Measurements from ENCODE around the gene GTPBP1. TPM values are rescaled to one million over a fixed set of nuclear protein-coding genes. Genes with fewer than 3 reads are reported as not detected.

GTPBP1 gene
- total RNA-seq, 2 experiments from 2014 or later: 51.1 to 95.0 TPM

DNA sequence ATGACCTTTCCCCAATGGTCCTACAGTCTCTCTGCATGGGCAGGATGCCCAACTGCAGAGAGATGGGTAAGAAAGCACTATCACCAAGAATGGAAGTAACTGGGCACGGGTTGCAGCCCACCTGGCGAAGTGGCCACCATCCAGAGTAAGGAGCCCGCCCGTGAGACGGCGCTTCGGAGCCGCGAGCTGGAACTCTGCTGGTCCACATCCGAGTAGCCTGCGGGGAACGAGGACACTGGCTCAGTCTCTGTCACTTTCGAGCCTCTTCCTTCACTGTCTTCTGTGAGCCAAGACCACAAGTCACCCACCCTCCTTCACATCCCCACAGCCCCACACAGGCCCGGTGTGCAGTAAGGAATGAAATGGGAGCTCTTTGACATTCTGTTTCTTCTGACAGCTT, 44.4 kb downstream of the GTPBP1 start:
- Histone ChIP-seq H3K4me1 (ENCODE audit: insufficient read depth, low read length, poor library complexity, severe bottlenecking) (peaks cover 31% of the 10 kb centered on the region), H3K36me3 (ENCODE audit: insufficient read depth, low read length) (peaks cover 72% of the 10 kb centered on the region), H3K9me2 (ENCODE audit: insufficient read depth, low read length) (no peaks in the 10 kb centered on the region), H3K27ac (ENCODE audit: low read depth, low read length, poor library complexity, severe bottlenecking) (no peak overlapping the region), H4K20me1 (ENCODE audit: insufficient read depth, low read length) (0 out of 2 replicates have a peak, but pooled peaks cover 4% of the 10 kb centered on the region), H3K4me3 (ENCODE audit: low read depth, low read length, poor library complexity, severe bottlenecking) (no peak overlapping the region), H3K4me2 (ENCODE audit: low read length) (no peak overlapping the region), H3K9me3 (ENCODE audit: low read length) (no peaks in the 10 kb centered on the region), H3K79me2 (ENCODE audit: insufficient read depth, low read depth, low read length) (peaks cover 6% of the 10 kb centered on the region; the same call in 1 of the 2 replicates), H2AFZ (ENCODE audit: low read length) (no peak overlapping the region)
- no peak for TF ChIP-seq EZH2phosphoT487 (IDR thresholded peaks at IDR 0.05; ENCODE audit: borderline replicate concordance, low read depth, low read length)
- TF ChIP-seq, protein P1, sequence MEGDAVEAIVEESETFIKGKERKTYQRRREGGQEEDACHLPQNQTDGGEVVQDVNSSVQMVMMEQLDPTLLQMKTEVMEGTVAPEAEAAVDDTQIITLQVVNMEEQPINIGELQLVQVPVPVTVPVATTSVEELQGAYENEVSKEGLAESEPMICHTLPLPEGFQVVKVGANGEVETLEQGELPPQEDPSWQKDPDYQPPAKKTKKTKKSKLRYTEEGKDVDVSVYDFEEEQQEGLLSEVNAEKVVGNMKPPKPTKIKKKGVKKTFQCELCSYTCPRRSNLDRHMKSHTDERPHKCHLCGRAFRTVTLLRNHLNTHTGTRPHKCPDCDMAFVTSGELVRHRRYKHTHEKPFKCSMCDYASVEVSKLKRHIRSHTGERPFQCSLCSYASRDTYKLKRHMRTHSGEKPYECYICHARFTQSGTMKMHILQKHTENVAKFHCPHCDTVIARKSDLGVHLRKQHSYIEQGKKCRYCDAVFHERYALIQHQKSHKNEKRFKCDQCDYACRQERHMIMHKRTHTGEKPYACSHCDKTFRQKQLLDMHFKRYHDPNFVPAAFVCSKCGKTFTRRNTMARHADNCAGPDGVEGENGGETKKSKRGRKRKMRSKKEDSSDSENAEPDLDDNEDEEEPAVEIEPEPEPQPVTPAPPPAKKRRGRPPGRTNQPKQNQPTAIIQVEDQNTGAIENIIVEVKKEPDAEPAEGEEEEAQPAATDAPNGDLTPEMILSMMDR (conservative IDR thresholded peaks at IDR 0.05; ENCODE audit: low read length): no peak
- POLR2A ChIA-PET: no interaction called here
- BruUV-seq (replicated peaks): no TSS peak
- no peak for DNase-seq (ENCODE audit: low spot score)
- CTCF ChIA-PET (ENCODE audit: unreplicated experiment): no interaction called here
- intact Hi-C loops (cut with micrococcal nuclease; ENCODE audit: unreplicated experiment): loop anchor here (10.0 kb wide), 1 partner anchor 695 kb away; no protein-coding TSS in a partner anchor

DNA sequence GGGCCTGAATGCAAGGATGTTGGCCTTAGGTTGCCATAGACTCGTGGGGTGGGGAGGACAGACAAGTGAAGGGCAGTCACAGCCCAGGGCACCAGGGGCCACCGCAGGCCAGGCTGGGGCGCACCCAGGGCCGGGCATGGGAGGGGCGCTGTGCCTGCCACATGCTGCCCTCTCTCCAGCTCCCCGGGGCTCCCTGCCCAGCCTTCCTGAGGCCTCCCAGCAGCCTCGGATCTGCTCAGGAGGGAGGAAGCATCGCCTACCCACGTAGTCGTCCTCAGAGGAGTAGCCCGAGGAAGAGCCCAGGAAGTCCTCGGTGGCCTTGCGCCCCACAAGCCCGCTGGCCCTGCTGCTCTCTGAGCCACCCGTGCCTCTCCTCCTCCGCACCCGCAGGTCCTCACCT, 44.9 kb downstream of the GTPBP1 start:
- H3K4me1 ChIP-seq (ENCODE audit: insufficient read depth, low read length, poor library complexity, severe bottlenecking): peaks cover 31% of the 10 kb centered on the region
- H3K9me3 ChIP-seq (ENCODE audit: low read length): no peaks in the 10 kb centered on the region
- no TSS peak for BruUV-seq (replicated peaks)
- TF ChIP-seq, protein P1 (conservative IDR thresholded peaks at IDR 0.05; ENCODE audit: low read length): no peak
- TF ChIP-seq EZH2phosphoT487 (IDR thresholded peaks at IDR 0.05; ENCODE audit: borderline replicate concordance, low read depth, low read length): no peak
- H3K36me3 ChIP-seq (ENCODE audit: insufficient read depth, low read length): peaks cover 67% of the 10 kb centered on the region
- no peak overlapping the region for H3K27ac ChIP-seq (ENCODE audit: low read depth, low read length, poor library complexity, severe bottlenecking)
- CTCF ChIA-PET (ENCODE audit: unreplicated experiment): no interaction called here
- H3K79me2 ChIP-seq (ENCODE audit: insufficient read depth, low read depth, low read length): peaks cover 6% of the 10 kb centered on the region; the same call in 1 of the 2 replicates
- no peak overlapping the region for H2AFZ ChIP-seq (ENCODE audit: low read length)
- POLR2A ChIA-PET: no interaction called here
- no peak overlapping the region for H3K4me2 ChIP-seq (ENCODE audit: low read length)
- 0 out of 2 replicates have a peak, but pooled peaks cover 4% of the 10 kb centered on the region for H4K20me1 ChIP-seq (ENCODE audit: insufficient read depth, low read length)
- DNase-seq (ENCODE audit: low spot score): no peak
- H3K9me2 ChIP-seq (ENCODE audit: insufficient read depth, low read length): no peaks in the 10 kb centered on the region
- no peak overlapping the region for H3K4me3 ChIP-seq (ENCODE audit: low read depth, low read length, poor library complexity, severe bottlenecking)
- intact Hi-C loops (cut with micrococcal nuclease; ENCODE audit: unreplicated experiment): loop anchor here (10.0 kb wide), 1 partner anchor 694 kb away; no protein-coding TSS in a partner anchor

DNA sequence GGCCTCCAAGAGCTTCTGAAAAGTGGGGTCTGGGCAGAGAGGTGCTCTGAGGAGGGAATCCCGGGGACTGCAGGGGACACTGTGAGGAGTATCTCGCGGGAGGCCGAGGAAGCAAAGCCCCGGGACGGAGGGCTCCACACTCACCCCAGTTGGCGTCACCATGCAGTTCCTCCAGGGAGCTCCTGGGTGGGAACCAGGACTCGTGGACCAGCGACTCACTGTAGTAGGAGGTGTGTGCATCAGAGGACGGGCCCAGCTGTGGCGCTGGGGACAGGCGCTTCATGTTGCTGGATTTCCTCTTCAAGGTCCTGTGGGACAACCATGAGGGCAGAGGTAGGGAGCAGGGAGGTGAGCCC, 45.3 kb downstream of the GTPBP1 start:
- peak overlapping the region; percentile 67 for H3K4me2 ChIP-seq (ENCODE audit: low read length)
- H3K4me3 ChIP-seq (ENCODE audit: low read depth, low read length, poor library complexity, severe bottlenecking): peak overlapping the region; percentile 41
- no peaks in the 10 kb centered on the region for H3K9me3 ChIP-seq (ENCODE audit: low read length)
- 0 out of 2 replicates have a peak, but pooled peaks cover 4% of the 10 kb centered on the region for H4K20me1 ChIP-seq (ENCODE audit: insufficient read depth, low read length)
- H3K9me2 ChIP-seq (ENCODE audit: insufficient read depth, low read length): no peaks in the 10 kb centered on the region
- intact Hi-C loops (cut with micrococcal nuclease; ENCODE audit: unreplicated experiment): loop anchor here (10.0 kb wide), 1 partner anchor 694 kb away; no protein-coding TSS in a partner anchor
- BruUV-seq (replicated peaks): no TSS peak
- H3K36me3 ChIP-seq (ENCODE audit: insufficient read depth, low read length): peaks cover 63% of the 10 kb centered on the region
- no peak for DNase-seq (ENCODE audit: low spot score)
- H3K79me2 ChIP-seq (ENCODE audit: insufficient read depth, low read depth, low read length): peaks cover 6% of the 10 kb centered on the region; the same call in 1 of the 2 replicates
- POLR2A ChIA-PET: no interaction called here
- H3K27ac ChIP-seq (ENCODE audit: low read depth, low read length, poor library complexity, severe bottlenecking): peak overlapping the region; percentile 78
- TF ChIP-seq EZH2phosphoT487 (IDR thresholded peaks at IDR 0.05; ENCODE audit: borderline replicate concordance, low read depth, low read length): no peak
- TF ChIP-seq, protein P1 (conservative IDR thresholded peaks at IDR 0.05; ENCODE audit: low read length): no peak
- CTCF ChIA-PET (ENCODE audit: unreplicated experiment): no interaction called here
- H2AFZ ChIP-seq (ENCODE audit: low read length): no peak overlapping the region
- peaks cover 31% of the 10 kb centered on the region for H3K4me1 ChIP-seq (ENCODE audit: insufficient read depth, low read length, poor library complexity, severe bottlenecking)
